Stimulated activated CD4-positive, alpha-beta T cell treated with anti-CD3 and anti-CD28 coated beads, Interleukin-1b, Interleukin-23, amount 100 ng/mL, for 1 hour (primary cell): ENCODE results near the gene UVRAG.
"Not testable (repeated sequence)": the region's sequence is repeated elsewhere in the genome, so short reads cannot be mapped to it uniquely, and the experiment has no call there.

Source experiments
- DNase-seq, 2 donors: peaks; one replicate each; pipeline ENCODE4 v3.0.0-alpha.2; 2020; ENCODE audit warnings: low read depth in 2 of 2

Gene UVRAG

DNA sequence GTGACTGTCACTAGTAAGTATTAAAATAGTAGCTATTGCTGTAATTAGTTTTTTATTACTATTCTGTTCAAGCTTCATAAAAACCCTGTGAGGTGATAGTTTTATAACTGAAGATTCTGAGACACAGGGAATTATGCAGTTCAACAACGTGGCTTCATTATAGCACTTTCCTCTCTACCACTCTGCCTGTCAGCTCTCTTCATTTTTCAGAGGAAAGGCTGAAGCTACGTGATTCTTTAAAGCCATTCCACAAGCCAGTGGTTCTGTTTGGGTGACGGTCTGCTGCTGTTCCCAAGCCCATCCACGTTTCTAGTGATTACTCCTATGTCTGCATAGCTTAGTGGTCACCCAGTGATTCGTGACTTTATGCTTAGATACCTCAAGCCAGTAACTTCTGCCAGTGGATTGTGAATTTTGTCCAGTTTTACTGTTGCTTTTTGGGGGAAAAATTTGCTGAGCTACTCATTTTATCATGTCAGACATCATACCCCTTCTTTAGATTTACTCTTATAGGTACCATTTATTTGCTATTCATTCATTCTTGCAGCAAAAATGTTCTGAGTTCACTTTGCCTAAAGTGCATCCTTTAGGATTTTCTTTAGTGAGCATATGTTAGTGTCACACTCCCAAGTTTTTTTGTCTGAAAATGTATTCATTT is 59.8 kb downstream of the UVRAG start:
- DNase-seq = no peak

DNA sequence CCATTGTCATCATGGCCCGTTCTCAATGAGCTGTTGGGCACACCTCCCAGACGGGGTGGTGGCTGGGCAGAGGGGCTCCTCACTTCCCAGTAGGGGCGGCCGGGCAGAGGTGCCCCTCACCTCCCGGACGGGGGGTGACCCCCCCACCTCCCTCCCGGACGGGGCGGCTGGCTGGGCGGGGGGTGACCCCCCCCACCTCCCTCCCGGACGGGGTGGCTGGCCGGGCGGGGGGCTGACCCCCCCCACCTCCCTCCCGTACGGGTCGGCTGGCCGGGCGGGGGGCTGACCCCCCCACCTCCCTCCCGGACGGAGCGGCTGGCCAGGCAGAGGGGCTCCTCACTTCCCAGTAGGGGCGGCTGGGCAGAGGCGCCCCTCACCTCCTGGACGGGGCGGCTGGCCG is 62.3 kb downstream of the UVRAG start:
- DNase-seq = not testable (repeated sequence)

DNA sequence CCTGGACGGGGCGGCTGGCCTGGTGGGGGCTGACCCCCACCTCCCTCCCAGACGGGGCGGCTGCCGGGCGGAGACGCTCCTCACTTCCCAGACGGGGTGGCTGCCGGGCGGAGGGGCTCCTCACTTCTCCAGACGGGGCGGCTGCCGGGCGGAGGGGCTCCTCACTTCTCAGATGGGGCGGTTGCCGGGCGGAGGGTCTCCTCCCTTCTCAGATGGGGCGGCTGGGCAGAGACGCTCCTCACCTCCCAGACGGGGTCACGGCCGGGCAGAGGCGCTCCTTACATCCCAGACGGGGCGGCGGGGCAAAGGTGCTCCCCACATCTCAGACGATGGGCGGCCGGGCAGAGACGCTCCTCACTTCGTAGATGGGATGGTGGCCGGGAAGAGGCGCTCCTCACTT is 62.9 kb downstream of the UVRAG start:
- DNase-seq = not testable (repeated sequence)

DNA sequence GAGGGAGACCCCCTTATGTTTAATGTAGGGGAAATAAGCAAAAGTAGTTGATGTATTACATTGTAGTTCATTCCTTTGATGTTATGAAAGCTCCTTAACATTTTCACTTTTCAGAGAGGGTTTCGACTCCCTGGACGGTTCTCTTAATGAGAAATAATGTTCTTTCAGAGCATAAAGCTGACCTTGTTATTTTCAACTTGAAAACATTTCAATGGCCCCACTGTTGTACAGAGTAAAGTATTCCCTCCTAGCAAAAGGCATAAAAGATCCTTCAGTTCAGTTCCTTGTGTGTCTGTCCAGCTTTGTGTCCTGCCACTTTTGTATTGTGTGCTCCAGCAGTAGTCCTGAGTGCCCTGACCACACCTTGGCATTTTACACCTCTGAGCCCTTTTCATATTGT is 63.9 kb downstream of the UVRAG start:
- no peak for DNase-seq

DNA sequence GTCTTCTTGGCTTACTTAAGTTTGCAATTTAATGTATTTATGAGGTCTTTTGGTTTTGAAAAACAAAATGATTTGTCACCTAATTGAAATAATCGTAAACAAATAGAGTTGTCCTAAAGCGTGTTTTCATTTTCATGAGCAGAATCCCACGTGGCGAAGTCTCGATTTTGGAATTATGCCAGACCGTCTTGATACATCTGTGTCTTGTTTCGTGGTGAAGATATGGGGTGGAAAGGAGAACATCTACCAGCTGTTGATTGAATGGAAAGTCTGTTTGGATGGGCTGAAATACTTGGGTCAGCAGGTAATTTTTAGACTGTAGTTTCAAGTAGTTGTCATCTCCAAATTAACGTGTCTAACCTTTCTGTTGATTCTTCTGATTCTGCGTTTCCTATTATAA is 64.7 kb downstream of the UVRAG start:
- DNase-seq = no peak

DNA sequence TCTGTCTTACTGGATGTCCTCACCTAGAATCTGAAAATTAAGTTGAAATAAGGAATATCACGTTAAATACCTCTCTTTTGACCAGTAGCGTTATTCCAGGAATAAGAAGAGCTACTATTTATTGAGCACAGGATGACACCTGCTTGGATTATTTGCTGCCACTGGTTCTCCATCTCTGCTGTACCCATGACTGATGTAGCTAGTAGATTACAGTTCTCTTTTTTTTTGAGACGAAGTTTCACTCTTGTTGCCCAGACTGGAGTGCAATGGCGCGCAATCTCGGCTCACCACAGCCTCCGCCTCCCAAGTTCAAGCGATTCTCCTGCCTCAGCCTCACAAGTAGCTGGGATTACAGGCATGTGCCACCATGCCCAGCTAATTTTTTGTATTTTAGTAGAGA is 65.3 kb downstream of the UVRAG start:
- DNase-seq = not testable (repeated sequence)

DNA sequence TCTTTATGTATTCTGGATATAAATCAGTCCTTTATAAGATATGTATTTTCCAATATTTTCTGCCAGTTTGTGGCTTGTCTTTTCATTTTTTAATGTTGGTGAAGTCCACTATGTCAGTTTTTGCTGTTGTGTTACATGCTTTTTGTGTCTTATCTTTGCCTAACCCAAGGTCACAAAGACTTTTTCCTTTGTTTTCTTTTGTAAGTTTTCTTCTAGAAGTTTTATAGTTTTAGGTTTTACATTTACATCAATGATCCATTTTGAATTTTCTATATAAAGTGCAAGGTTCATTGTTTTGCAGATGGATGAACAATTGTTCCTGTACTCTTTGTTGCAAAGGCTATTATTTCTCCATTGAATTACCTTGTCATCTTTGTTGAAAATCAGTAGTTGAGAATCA is 69.3 kb downstream of the UVRAG start:
- no peak for DNase-seq

DNA sequence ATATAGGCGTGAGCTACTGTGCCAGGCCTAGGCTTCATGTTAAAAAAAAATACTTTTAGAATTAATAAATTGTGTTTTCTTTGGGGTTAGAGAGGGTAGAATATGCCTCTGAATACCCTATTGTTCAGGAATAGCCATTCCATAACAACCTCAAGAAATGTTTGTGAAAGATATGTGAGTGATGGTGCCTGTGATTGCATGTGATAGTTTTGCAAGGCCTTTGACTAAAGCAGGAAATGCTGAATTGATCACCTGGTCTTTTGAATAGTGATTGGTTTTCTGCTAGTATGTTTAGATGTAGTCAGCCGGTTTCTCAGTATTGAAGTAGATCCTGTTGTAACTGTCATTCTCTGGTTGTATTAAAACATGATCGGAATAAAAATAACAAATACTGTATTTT is 73.4 kb downstream of the UVRAG start:
- no peak for DNase-seq

DNA sequence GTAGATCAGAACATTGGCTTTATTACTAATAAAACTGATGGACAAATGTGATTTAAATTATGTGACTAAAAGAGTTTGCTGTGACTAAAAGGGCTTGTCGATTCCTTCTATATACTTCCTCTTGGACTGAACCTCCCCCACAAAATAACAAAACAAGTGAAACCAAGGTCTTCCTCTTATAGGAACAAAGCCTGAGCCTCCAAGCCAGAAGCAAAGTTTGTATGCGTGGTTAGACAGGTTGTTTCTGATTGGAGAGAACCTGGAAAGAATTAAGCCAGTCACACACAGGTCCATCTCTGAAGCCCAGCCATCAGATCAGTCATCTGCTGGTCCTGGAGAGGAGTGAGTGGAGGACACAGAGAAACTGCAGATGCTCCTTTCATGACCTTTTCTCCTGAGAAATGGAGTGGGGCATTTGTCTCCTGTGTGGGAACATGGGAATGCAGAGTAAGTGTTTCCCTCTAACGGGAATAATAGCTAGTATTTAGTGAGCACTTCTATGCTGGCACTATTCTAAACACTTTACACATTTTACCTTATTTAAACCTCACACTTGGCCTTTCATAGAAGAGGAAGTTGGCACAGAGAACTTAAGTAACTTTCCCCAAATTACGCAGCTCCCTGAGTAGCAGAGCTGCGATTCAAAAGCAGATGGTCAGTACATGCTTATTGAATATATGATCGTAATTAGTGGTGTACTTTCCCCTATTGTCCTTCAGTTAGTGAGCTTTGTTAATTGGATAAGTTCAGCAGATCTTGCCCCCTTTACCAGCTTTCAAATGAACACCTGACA is 77.1 kb downstream of the UVRAG start:
- DNase-seq = no peak

DNA sequence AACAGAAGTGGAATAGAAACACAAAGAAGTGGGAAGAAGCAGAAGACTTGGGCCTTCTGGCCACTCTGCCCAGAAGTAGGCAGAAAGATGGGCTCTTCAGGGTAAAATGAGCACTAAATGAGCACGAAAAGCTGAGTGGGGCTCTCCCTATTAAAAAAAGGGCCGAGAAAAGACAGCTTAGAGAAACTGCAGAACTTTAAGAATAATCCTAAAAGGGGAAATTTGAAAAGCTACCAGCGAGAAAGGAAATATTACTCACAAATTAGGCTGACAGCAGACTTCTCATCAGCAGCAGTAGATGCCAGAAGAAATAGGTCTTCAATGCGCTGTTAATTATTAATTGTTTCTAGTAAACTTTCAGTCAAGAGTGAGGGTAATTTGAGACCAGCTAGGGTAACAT is 78.2 kb downstream of the UVRAG start:
- no peak for DNase-seq

DNA sequence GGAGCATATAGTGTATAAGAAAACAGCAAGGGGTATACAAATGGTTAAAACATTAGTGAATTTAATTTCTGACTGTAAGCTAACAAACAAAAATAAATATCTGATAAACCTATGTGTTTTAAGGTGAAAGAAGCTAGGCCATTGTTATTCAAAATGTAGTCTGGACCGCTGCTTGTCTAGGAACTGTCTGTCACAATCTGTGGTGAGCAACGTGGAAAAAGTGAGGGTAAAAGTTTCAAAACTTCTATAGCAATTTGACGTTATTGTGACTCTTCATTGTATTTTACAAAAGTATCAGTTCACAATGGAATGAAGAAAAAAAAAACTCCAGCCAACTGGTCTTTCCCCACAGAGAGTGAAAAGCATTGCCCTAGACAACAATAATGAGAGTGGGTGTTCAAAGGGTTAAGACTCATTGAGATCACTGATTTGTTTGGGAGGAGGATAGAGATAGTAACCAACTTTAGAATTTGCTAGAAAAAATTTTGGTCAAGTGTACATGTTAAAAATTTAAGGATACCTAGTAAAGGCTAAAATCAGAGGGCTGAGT is 79.1 kb downstream of the UVRAG start:
- DNase-seq = no peak

DNA sequence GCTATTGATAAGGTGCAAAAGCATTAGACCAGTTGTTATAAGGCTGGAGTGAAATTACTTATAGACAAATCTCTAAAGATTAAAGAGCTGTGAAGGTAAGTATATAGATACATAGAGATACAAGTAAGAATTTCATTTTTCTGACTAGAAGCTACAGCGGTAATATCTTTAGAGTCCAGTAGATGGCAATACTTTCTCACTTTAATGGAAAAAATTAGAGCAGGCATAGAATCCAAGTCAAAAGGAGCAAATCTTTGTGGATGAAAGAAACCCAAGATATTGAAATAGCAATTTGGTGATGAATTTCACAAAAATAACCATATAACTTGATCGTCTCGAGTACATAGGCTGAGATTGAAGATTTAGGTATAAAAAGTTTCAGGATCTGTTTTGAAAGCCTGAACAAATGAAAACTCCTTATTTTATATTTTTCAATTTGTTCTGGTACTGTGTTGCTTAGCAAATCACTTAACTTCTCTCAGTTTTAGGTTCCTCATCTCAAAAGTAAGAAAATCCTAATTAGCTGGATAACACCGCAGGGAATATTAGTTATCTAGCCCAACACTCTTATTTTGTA is 81.9 kb downstream of the UVRAG start:
- no peak for DNase-seq

DNA sequence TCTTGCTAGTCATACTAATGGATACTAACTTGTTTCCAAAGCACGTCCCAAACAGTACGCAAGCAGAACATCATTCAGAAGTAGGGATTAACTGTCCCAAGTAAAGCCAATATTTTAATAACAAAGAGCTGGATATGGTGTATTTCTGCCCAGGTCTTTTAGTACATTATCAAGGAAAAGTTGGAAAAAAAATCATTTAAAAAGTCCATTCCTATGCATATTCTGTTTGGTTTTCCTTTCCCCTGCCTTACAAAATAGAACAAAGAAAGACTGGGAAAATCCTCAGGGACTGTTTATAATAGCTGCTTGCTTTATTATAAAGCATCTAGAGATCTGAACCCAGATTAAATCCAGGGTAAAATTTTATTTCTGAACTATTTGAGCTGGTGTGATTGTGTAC is 83.9 kb downstream of the UVRAG start:
- DNase-seq = no peak

DNA sequence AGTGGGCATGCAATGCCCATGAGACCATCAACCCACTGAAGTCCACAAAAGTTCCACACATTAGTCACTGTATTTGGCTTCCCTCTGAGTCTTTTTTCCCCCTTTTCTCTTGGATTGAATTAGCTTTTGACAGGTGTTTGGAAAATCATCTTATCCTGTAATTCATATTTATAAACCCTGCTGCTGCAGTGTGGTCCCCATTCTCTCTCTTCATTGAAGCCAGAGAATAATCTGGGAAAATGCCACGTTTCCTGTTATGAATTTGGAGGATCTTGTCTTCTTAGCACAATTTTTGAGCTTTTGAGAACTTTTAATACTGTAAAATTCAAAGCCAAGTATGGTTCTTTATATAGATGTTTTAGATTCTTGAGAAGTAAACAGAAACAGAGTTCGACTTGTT is 84.8 kb downstream of the UVRAG start:
- DNase-seq = no peak

DNA sequence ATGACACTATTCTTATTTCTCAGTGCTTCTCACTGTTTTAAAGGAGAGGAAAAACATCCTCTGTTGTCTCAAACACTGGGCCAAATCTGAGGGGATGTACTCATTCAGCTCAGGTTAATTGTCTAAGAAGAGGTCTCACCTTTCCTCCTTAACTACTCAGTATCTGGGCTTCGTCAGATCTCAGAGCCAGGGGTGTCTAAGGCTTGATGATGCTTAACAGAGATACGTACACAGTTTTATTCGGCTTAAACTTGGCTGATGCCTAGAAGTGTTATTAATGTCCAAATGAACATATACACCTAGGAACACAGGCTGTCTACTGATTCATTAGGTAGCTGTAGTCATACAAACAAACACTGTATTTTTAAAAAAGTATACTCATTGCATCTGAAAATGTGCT is 85.8 kb downstream of the UVRAG start:
- DNase-seq = no peak

DNA sequence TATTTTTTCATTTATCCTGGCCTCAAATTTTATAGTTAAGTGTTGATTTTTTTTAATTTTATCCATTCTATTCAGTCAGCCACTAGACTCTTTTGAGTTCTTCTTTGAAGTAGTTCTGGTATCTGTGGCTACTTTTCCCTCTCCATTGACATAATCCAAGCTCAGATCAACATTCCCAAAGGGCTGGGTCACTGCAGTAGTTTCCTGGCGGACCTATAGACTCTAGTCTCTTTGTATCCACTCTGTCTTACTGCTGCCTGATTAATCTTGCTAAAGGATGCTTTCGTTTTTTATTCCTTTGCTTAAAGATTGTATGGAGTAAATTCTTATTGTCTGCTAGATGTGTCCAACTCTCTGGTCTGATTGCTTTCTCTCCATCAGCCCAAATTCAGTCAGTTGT is 87.6 kb downstream of the UVRAG start:
- DNase-seq = no peak

DNA sequence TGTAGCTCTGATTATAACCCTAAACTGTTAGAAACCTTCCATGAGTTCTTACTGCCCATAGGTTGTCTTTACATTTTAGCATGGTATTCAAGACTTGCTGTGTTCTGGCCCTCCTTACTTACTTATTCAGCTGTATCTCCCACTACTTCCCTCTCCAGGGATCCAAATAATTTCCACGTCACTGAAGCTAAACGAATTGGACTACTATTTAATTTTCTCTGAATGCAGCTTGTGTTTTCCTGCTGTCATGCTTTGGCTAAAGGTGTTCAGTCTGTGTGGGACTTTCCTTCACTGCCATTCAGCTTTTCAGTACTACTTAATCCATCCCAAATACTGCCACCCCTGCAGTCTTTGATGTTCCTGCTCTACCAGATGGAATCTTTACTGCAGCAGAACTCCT is 88.3 kb downstream of the UVRAG start:
- no peak for DNase-seq

DNA sequence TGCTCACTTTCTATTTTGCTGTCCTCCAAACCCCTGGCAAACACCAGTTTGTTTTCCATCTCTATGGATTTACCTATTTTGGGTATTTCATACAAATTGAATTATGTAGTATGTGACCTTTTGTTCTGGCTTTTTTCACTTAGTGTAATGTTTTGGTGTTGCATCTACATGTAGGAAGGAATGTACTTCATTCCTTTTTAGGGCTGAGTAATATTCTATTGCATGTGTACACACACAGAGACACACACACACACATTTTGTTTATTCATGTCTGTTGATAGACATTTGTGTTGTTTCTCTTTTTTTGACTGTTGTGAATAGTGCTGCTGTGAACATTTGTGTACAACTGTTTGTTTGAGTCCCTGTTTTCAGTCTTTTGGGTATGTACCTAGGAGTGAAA is 90.4 kb downstream of the UVRAG start:
- DNase-seq = no peak

DNA sequence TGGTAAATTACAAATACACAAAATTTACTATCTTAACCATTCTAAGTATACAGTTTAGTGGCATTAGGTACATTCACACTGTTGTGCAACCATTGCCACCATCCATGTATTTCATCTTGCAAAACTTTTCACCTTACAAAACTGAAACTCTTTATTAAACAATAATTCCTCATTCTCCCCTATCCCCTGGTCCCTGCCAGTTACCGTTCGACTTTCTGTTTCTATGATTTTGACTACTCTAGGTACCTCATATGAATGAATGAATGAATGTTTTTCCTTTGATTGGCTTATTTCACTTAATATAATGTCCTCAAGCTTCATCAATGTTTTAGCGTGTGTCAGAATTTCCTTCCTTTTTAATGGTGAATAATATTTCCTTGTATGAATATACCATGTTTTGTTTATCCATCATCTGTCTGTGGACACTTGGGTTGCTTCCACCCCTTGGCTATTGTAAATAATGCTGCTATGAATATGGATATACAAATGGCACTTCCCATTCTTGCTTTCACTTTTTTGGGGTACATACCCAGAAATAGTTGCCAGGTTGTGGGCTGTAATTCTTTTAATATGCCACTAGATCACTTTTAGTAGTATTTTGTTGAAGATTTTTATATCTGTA is 93.0 kb downstream of the UVRAG start:
- no peak for DNase-seq

DNA sequence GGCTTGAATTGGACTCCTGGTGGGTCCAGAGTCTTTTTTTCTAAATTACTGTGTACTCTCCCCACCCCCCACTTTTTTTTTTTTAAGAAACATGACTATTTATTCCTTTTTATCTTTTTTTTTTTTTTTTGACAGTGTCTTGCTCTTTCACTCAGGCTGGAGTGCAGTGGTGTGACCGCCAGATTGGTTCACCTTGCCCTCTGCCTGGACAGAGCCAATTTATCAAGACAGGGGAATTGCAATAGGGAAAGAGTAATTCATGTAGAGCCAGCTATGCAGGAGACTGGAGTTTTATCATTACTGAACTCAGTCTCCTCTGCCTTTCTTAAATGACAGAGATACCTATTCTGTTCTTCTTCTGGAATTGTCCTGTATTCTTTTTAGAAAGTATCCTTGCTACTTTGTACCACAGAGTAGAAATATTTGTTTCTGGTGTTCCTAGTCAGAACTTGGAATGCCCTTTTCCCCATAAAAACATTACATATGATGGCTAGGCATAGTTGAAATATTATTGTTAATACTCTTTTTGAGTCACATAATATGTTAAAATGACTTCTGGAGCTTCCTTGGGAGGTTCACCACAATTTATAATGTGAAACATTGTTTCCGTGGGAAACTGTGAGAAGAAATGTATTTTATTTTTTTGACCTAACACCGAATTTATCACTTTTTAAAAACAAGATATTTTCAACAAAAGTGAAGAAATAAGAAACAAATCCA is 95.6 kb downstream of the UVRAG start:
- DNase-seq = no peak

DNA sequence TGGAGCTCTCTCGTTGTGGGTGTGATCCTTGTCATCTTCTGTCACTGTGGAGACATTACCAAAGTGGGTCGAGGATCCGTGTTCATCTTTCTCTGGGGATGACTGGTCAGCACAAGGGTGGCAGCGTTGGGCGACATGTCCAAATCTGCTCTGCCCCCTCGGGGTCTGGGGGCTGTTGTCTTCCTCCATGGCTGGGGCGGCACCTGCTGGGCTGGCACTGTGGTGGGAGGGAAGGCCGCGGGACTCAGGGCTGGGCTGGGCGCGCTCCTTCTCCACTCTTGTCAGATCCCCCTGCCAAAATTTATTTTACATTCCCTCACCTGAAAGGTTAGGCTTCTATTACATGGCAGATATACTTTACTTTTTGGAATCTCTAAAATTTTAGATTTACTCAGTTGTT is 96.4 kb downstream of the UVRAG start:
- no peak for DNase-seq

DNA sequence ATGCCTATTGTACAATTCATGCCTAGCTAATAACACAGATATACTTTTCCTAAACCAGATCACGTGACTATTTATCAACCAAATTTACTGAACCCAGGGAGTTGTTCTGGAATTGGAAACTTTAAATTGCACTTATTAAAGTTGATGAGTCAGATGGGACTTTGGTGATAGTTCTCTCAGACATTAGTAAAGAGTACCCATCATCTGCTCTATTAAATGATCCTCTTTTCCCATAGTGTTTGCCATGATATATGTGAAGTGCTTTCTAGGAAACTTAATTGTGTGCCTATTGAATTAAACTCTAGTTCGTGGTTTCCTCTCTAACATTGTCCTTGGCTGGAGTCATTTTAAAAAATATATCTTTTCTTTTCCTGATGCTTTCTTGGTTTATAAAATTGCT is 99.0 kb downstream of the UVRAG start:
- DNase-seq = no peak
